ENCODE measurements around the gene ABHD12. TPM values are rescaled to one million over a fixed set of nuclear protein-coding genes. Genes with fewer than 3 reads are reported as not detected.

The ABHD12 gene
- polyA plus RNA-seq, 3 donors from 2014 or later, result 41.8 to 77.8 (median 49.2) TPM

DNA sequence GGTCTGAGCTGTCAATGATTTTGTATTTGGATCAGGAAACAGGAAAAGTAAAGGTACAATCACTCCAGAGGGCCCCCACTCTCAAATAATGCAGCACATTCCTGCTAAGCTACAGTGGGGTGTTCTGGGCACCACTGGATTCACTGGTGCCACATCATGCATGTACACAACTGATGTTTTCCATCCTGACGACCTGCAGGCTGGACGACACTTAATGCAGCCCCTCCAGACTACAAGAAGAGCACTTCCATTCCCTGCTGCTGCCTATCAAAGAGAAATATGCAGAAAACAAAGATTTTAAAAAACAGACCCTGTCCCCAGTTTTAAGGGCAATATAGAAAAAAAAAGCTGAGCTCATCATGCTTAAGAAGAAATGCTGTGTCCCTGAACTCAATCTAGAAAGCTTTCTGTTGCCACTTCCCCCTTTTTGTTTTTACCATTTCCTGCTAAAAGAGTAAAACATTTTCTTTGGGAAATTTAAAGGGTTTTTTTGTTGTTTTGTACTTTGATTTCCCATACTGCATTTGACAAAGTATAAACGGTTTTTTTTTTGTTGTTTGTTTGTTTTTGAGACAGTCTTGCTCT, 35.5 kb downstream of the ABHD12 start:
- no peak for DNase-seq
- Mint-ChIP-seq H3K4me1 (peaks cover 27 to 52% of the 10 kb centered on the region in 2 donors), H3K9me3 (peaks cover 0 to 2% (median 0%) of the 10 kb centered on the region in 6 donors), H3K36me3 (no peaks in the 10 kb centered on the region), H3K27ac (no peak overlapping the region), H3K27me3 (ENCODE audit: low read depth in 3 of 3) (no peaks in the 10 kb centered on the region), H3K4me3 (no peak overlapping the region)

GRCh38 chr20:25353747-25354705, 36.6 kb downstream of the ABHD12 start:
- Mint-ChIP-seq H3K4me3 (no peak overlapping the region), H3K9me3 (peaks cover 0 to 2% (median 0%) of the 10 kb centered on the region in 6 donors), H3K4me1 (peaks cover 27 to 53% of the 10 kb centered on the region in 2 donors), H3K27ac (no peak overlapping the region), H3K27me3 (ENCODE audit: low read depth in 3 of 3) (no peaks in the 10 kb centered on the region), H3K36me3 (no peaks in the 10 kb centered on the region)
- no peak for DNase-seq

DNA sequence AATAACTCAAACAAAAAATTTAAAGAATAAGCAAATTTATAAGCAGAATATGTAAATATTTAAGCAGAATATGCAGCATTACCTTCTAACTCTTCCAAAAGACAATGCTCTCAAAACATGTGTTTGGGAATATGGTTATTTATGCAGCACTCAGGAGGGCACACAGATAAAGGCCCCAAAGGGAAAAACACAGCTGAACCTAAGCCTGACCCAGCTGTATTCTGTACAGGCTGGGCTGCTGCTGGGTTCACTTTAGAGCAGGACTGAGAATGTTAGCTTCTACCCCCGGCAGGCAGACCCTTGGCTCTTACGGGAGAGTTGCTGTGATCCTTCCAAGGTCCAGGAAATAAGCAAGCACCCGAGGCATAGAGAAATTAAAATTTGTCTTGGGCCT, 37.3 kb downstream of the ABHD12 start:
- Mint-ChIP-seq H3K4me1 (peaks cover 26 to 50% of the 10 kb centered on the region in 2 donors), H3K4me3 (no peak overlapping the region), H3K9me3 (peaks cover 0 to 2% (median 0%) of the 10 kb centered on the region in 6 donors), H3K27me3 (ENCODE audit: low read depth in 3 of 3) (no peaks in the 10 kb centered on the region), H3K27ac (no peak overlapping the region), H3K36me3 (no peaks in the 10 kb centered on the region)
- no peak for DNase-seq

DNA sequence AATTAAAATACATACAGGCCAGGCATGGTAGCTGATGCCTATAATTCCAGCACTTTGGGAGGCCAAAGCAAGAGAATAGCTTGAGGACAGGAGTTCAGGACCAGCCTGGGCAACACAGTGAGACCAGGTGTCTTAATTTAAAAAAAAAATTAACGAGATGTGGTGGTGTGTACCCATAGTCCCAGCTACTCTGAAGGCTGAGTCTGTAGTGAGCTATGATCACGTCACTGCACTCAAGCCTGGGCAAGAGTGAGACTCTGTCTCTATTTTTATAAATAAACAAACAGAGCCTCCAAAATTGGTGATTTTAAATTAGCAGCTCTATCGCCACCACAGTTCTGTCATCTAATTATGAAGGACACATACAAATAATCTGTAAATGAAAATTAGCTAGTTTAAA, 37.9 kb downstream of the ABHD12 start:
- Mint-ChIP-seq H3K9me3 (peaks cover 0 to 2% (median 0%) of the 10 kb centered on the region in 6 donors), H3K4me1 (peaks cover 21 to 44% of the 10 kb centered on the region in 2 donors), H3K27ac (no peak overlapping the region), H3K36me3 (no peaks in the 10 kb centered on the region), H3K27me3 (ENCODE audit: low read depth in 3 of 3) (no peaks in the 10 kb centered on the region), H3K4me3 (no peak overlapping the region)
- no peak for DNase-seq

GRCh38 chr20:25351024-25351360, 39.6 kb downstream of the ABHD12 start:
- Mint-ChIP-seq H3K9me3 (peaks cover 0 to 2% (median 0%) of the 10 kb centered on the region in 6 donors), H3K4me3 (no peak overlapping the region), H3K4me1 (peaks cover 32 to 43% of the 10 kb centered on the region in 2 donors), H3K36me3 (no peaks in the 10 kb centered on the region), H3K27me3 (ENCODE audit: low read depth in 3 of 3) (no peaks in the 10 kb centered on the region), H3K27ac (no peak overlapping the region)
- no peak for DNase-seq

DNA sequence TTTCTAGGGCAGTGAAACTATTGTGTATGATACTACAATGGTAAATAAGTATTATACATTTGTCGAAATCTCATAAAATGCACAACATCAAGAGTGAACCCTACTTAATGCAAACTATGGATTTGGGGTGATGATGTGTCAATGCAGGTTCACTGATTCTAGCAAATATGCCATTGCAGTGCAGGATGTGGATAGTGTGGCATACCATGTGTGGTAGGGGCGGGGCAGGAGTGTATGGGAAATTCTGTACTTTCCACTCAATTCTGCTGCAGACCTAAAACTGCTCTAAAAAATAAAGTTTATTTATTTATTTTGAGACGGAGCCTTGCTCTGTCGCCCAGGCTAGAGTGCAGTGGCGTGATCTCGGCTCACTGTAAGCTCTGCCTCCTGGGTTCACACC, 44.3 kb downstream of the ABHD12 start:
- H3K36me3 Mint-ChIP-seq, result no peaks in the 10 kb centered on the region
- peak overlapping the region in 5 of 6 donors; percentile 13 to 79 (median 59) for H3K27ac Mint-ChIP-seq
- peak overlapping the region; percentile 57 to 78 (median 67) for H3K4me3 Mint-ChIP-seq
- DNase-seq, result peak; percentile 30 to 36 (median 33)
- peaks cover 43 to 67% of the 10 kb centered on the region in 2 donors for H3K4me1 Mint-ChIP-seq
- no peaks in the 10 kb centered on the region for H3K27me3 Mint-ChIP-seq (ENCODE audit: low read depth in 3 of 3)
- peaks cover 0 to 2% (median 0%) of the 10 kb centered on the region in 6 donors for H3K9me3 Mint-ChIP-seq

GRCh38 chr20:25345721-25346120, 44.9 kb downstream of the ABHD12 start:
- DNase-seq, result no peak
- Mint-ChIP-seq H3K4me1 (peaks cover 41 to 65% of the 10 kb centered on the region in 2 donors), H3K27ac (peak overlapping the region in 1 of 6 donors; percentile 6), H3K36me3 (no peaks in the 10 kb centered on the region), H3K4me3 (peak overlapping the region in 2 of 5 donors; percentile 11 to 57), H3K9me3 (no peaks in the 10 kb centered on the region), H3K27me3 (ENCODE audit: low read depth in 3 of 3) (no peaks in the 10 kb centered on the region)

- H3K4me3 Mint-ChIP-seq, result no peak overlapping the region
- peaks cover 45 to 70% of the 10 kb centered on the region in 2 donors for H3K4me1 Mint-ChIP-seq
- H3K27me3 Mint-ChIP-seq (ENCODE audit: low read depth in 3 of 3), result no peaks in the 10 kb centered on the region
- DNase-seq, result no peak
- no peaks in the 10 kb centered on the region for H3K9me3 Mint-ChIP-seq
- no peaks in the 10 kb centered on the region for H3K36me3 Mint-ChIP-seq
- H3K27ac Mint-ChIP-seq, result peak overlapping the region in 4 of 6 donors; percentile 12 to 65 (median 46)
Measured at GRCh38 chr20:25344634-25345033, 46.0 kb downstream of the ABHD12 start.

- Mint-ChIP-seq H3K27me3 (ENCODE audit: low read depth in 3 of 3) (peaks cover 0 to 2% (median 0%) of the 10 kb centered on the region in 3 donors), H3K36me3 (peaks cover 5 to 8% (median 7%) of the 10 kb centered on the region in 3 donors), H3K9me3 (no peaks in the 10 kb centered on the region), H3K4me1 (peaks cover 42 to 75% of the 10 kb centered on the region in 2 donors), H3K4me3 (no peak overlapping the region), H3K27ac (peak overlapping the region in 2 of 6 donors; percentile 29 to 77)
- no peak for DNase-seq
Measured at GRCh38 chr20:25341716-25342680, 48.6 kb downstream of the ABHD12 start.

DNA sequence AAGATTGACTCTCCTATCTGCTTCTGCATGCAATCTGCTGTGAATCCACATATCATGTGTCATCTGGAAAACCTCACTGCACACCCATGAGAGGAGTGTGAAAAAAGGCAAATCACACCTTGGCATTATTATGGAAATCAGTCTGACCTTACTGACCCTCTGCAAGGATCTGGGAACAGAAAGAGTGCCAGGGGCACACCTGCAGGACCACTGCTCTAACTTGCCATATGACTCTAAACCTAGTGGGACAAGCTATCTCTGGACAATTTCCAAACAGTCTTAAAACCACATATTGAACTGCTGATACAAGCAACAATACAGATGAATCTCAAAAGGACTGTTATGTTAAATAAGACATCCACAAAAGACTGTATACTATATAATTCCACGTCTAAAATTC, 50.3 kb downstream of the ABHD12 start:
- H3K4me3 Mint-ChIP-seq, result no peak overlapping the region
- no peaks in the 10 kb centered on the region for H3K9me3 Mint-ChIP-seq
- peaks cover 27 to 59% of the 10 kb centered on the region in 2 donors for H3K4me1 Mint-ChIP-seq
- peaks cover 5 to 10% (median 8%) of the 10 kb centered on the region in 3 donors for H3K36me3 Mint-ChIP-seq
- H3K27ac Mint-ChIP-seq, result peak overlapping the region in 4 of 6 donors; percentile 0 to 78 (median 30)
- H3K27me3 Mint-ChIP-seq (ENCODE audit: low read depth in 3 of 3), result peaks cover 0 to 2% (median 0%) of the 10 kb centered on the region in 3 donors
- DNase-seq, result no peak

DNA sequence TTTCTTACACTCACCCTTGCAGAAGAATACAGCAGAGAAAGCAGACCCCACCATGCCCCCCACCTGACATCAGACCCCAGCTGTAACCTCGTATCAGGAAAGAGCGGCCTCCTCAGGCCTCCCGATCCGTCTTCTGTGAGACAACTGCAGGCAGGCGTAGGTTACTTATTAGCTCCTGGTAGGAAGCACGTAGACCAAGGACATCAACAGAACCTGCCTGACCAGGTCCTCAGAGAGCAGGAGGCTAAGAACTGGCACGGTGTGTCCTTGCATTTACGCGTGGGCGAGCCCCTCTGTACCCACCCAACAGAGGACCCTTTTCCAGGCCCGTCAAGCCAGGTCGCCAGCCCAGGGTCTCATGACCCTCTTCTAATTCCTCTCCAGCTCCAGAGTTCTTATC, 51.0 kb downstream of the ABHD12 start:
- no peak overlapping the region for H3K4me3 Mint-ChIP-seq
- no peak for DNase-seq
- H3K4me1 Mint-ChIP-seq, result peaks cover 21 to 51% of the 10 kb centered on the region in 2 donors
- peaks cover 0 to 2% (median 0%) of the 10 kb centered on the region in 3 donors for H3K27me3 Mint-ChIP-seq (ENCODE audit: low read depth in 3 of 3)
- H3K9me3 Mint-ChIP-seq, result no peaks in the 10 kb centered on the region
- H3K27ac Mint-ChIP-seq, result peak overlapping the region in 3 of 6 donors; percentile 2 to 76 (median 5)
- H3K36me3 Mint-ChIP-seq, result peaks cover 5 to 10% (median 8%) of the 10 kb centered on the region in 3 donors

GRCh38 chr20:25338112-25339023, 52.3 kb downstream of the ABHD12 start:
- peak overlapping the region in 5 of 6 donors; percentile 12 to 64 (median 50) for H3K27ac Mint-ChIP-seq
- H3K4me1 Mint-ChIP-seq, result peaks cover 20 to 42% of the 10 kb centered on the region in 2 donors
- H3K9me3 Mint-ChIP-seq, result peaks cover 0 to 2% (median 0%) of the 10 kb centered on the region in 6 donors
- H3K4me3 Mint-ChIP-seq, result no peak overlapping the region
- H3K36me3 Mint-ChIP-seq, result peaks cover 5 to 10% (median 8%) of the 10 kb centered on the region in 3 donors
- no peak for DNase-seq
- peaks cover 0 to 2% (median 0%) of the 10 kb centered on the region in 3 donors for H3K27me3 Mint-ChIP-seq (ENCODE audit: low read depth in 3 of 3)
